ENCODE data around the gene BMS1.
"Not testable (repeated sequence)": the region's sequence is repeated elsewhere in the genome, so short reads cannot be mapped to it uniquely, and the experiment has no call there.

The BMS1 gene, protein sequence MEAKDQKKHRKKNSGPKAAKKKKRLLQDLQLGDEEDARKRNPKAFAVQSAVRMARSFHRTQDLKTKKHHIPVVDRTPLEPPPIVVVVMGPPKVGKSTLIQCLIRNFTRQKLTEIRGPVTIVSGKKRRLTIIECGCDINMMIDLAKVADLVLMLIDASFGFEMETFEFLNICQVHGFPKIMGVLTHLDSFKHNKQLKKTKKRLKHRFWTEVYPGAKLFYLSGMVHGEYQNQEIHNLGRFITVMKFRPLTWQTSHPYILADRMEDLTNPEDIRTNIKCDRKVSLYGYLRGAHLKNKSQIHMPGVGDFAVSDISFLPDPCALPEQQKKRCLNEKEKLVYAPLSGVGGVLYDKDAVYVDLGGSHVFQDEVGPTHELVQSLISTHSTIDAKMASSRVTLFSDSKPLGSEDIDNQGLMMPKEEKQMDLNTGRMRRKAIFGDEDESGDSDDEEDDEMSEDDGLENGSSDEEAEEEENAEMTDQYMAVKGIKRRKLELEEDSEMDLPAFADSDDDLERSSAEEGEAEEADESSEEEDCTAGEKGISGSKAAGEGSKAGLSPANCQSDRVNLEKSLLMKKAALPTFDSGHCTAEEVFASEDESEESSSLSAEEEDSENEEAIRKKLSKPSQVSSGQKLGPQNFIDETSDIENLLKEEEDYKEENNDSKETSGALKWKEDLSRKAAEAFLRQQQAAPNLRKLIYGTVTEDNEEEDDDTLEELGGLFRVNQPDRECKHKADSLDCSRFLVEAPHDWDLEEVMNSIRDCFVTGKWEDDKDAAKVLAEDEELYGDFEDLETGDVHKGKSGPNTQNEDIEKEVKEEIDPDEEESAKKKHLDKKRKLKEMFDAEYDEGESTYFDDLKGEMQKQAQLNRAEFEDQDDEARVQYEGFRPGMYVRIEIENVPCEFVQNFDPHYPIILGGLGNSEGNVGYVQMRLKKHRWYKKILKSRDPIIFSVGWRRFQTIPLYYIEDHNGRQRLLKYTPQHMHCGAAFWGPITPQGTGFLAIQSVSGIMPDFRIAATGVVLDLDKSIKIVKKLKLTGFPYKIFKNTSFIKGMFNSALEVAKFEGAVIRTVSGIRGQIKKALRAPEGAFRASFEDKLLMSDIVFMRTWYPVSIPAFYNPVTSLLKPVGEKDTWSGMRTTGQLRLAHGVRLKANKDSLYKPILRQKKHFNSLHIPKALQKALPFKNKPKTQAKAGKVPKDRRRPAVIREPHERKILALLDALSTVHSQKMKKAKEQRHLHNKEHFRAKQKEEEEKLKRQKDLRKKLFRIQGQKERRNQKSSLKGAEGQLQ

DNA sequence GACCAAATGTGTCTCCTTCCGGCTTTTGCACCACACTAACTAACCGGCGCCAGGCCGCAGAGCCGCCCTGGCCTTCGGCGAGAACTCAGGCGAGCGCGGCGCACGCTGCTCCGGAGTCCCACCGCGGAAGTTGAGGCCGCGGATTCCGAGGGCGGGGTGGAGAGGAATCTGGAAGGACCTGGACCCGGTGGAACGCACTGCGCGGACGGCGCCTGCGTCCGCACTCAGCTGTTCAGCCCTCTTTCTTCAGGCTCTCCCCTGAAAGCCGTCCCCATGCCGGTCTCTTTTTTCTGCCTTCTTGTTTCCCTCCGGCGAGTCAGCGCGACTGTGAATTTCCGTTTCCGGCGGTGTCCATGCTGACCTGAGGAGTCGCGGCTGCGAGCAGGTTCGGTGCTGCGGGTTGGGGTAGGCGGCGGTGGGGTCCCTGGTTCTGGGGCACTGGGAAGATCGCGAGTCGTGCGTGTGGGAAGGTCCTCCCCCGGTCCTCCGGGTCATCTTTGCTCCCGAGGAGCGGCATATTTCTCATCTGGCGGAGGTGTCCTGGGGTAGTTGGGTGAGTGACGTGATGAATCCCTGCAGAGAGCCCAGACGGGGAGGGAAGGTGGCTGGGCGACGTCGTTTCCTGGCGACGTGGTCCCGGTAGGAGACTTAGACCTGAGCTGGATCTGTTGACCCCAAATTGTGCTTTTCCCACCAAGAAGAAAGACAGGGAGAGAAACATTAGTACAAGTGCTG, at the start of gene BMS1:
Gene BMS1, plus strand, starts transcription at position 350 of the 735 bp plus-strand sequence. CDS start 1,600 bp downstream, outside the sequence.
- DNase-seq (ENCODE audit: low read depth, low spot score): peak; percentile 76

DNA sequence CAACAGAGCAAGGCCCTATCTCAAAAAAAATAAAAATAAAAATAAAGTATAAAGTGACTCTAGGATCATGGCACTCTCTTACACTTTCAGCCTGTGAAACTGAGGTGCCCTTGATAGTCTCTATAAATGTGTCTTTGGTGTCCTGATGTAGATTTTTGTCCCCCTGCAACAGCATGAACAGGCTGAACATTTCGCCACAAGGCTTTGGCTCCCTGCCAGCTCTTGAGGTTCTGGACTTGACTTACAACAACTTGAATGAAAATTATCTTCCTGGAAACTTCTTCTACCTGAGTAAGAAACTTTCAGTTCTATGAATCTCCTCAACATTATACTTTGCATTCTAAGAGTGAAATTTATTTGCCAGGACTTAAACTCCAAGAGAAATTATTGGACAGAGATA, 48.1 kb upstream of the BMS1 start:
- no peak for DNase-seq (ENCODE audit: low read depth, low spot score)

DNA sequence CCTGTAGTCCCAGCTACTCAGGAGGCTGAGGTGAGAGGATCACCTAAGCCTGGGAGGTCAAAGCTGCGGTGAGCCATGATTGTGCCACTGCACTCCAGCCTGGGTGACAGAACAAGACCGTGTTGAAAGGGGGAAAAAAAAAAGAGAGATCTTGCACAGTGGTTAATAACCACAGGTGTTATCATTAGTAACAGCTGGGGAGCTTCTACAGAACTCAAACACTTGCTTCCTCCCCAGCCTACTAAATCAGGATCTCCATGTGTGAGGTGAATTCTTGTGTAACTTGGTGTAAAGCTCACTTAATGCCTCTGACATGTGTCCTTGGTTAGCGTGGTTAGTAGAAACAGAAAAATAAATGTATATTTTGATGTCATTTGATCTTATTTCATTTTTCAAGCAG, 43.9 kb upstream of the BMS1 start:
- DNase-seq (ENCODE audit: low read depth, low spot score): no peak

DNA sequence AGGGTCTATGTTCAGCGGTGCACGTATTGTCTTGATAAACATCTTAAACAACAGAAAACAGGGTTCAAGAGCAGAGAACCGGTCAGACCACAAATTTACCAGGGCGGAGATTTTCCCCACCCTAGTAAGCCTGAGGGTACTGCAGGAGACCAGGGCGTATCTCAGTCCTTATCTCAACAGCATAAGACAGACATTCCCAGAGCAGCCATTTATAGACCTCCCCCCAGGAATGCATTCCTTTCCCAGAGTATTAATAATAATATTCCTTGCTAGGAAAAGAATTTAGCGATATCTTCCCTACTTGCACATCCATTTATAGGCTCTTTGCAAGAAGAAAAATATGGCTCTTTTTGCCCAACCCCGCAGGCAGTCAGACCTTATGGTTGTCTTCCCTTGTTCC, 41.1 kb upstream of the BMS1 start:
- DNase-seq (ENCODE audit: low read depth, low spot score): not testable (repeated sequence)

DNA sequence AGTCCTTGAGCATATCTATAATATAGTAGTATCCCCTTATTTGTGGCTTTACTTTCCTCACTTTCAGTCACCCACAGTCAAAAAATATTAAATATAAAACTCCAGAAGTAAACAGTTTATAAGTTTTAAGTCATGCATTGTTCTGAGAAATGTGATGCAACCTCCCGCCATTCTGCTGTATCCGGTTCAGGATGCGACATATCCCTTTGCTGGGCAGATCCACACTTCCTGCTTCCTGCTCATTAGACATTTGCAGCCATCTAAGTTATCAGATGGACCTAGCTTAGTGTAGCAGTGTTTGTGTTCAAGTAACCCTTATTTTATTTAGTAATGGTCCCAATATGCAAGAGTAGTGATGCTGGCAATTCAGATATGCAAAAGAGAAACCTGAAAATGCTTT, 38.9 kb upstream of the BMS1 start:
- no peak for DNase-seq (ENCODE audit: low read depth, low spot score)

DNA sequence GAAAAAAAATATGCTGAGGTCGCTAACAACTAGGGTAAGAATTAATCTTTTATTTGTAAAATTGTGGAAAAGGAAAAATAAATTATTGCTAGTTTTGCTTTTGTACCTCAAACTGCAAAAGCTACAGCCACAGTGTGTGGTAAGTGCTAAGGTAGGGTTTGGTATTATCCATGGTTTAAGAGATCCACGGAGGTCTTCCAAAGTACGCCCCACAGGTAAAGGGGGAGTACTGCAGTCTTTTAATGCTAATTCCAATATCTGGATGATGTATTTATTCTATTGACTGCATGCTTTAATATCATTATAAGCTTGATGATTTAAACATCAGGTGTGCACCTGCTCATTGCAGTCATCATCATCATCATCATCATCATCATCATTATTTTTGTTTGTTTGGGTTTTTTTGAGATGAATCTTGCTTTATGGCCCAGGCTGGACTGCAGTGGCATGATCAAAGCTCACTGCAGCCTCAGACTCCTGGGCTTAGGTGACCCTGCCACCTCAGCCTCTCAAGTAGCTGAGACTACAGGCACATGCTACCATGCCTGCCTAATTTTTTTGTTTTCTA, 38.4 kb upstream of the BMS1 start:
- no peak for DNase-seq (ENCODE audit: low read depth, low spot score)

DNA sequence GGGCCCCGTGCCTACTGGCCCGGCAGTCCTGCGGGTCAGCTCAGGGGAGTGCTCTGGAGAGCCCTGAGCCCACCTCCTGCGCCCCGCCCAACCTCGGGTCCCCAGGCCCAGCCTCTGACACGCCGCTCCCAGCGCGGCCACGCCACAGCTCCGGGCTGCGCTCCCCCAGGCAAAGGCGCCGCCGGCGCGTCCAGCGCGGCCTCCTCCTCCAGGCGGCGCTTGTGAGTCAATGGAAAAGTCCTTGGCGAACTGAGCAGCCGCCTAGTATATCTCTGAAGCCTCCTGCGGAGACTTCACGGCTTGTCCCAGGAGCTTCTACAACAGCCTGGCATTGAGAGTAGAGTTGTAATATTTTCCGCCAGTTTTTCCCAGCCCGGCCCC, 29.5 kb upstream of the BMS1 start:
- DNase-seq (ENCODE audit: low read depth, low spot score): peak; percentile 31

DNA sequence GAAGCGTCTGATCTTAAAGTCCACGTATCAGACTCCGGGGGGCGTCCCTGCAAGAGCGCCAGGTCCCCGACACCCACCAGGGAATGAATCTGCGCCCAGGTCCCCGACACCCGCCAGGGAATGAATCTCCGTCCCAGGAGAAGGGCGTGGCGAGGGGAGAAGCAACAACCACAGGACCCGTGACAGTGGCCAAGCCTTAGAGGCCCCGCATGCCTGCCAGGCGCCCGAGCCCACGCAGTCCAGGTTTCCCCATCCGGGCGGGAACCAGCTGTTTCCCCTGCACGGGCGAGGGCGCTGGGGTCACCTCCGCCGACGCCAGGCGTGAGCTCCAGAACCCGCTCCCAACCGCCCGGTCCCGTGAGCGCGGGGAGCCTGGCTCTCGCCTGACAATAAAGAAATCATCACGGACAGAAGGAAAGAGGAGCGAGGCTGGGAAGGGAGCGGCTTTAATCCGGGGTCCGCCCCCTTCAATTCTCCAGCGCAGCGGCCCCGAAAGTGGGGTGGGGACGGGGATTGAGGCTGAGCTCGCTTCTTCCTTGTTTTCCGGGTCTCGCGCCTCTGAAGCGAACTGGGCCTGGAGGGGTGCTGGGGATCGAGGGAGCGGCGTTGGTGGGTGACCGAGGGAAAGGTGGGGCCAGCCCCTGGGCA, 29.0 kb upstream of the BMS1 start:
- no peak for DNase-seq (ENCODE audit: low read depth, low spot score)

DNA sequence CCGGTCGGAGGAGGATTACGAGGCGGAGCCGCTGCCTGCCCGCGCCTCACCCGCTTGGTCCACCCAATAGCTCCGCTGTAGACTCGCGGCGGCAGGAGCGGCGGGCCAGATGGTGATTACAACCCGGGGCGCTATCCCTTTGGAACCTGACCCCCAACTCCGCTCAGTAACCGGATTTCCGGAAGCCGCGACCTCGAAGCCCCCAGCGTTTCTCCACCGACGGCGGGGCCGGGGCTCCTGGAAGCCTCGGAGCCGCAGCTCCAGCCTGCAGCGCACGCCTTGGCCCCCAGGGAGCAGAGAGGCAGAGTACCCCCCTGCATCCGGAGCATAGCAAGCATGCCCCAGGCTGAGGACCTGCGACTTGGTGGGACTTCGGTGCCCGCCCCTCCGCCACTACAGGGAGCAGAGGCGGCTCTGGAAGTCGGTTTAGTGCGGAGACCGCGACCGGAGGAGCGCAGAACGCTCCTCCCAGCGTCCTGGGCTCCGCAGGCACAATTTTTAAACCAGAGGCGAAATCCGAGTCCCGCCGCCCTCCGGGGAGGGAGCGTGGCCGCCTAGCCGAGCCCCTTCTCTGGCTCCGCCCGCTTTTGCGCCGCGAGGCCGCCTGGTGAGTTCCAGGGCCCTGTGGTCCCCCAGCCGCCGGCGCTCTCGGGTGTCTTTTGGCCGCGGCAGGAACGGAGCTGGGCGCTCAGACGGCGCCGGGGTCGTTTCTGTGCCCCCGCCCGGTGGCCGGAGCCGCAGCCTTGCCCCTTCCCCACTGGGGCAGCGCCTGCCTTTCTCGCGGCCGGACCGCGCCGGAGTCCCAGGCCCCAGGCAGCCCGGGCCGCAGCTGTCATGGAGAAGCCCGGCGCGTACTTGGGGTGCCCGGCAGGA, 28.2 kb upstream of the BMS1 start:
- DNase-seq (ENCODE audit: low read depth, low spot score): no peak

DNA sequence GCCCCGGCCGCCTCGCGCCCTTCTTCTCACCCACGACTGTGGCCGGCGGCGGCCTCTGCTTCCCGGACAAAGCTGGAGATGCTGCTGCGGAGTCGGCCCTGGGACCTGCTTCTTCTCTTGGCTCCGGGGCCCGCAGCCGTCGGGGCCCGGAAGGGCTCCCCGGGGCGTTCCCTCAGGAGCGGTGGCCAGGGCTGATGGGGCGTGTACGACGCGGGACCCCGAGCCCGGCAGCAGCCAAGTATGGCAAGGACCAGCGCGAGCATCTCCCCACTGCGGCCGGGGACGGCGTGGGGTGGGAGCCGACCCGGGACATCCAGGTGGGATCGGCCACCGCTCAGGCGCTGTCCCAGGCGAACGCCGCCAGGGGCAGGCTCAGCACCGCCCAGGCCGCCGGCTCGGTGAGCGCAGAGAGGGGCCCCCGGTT, 27.6 kb upstream of the BMS1 start:
- no peak for DNase-seq (ENCODE audit: low read depth, low spot score)

DNA sequence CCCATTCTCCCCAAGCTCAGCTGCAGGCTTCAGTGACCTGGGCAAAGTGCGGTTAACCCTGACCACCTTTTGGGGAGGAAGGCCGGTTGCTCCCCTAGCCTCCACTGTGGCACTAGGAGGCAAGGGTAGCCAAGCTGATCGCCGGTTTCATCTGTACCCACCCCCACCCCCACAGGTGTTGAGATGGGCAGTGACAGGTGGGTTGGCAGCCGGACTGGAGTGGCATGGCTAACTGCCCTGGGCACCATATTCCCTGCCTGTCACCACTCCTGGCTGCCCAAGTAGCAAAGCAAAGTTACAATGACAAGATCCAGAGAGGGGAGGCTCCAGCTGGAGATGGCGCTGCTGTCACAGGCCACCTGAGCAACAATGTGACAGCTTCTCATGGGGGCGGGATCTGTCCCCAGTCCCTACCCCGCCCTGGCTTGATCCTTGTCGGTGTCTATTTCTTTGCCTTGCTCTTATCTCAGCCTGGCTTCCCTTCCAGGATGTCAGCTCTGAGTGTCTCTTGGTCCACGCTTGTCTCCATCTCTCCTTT, 27.0 kb upstream of the BMS1 start:
- DNase-seq (ENCODE audit: low read depth, low spot score): no peak

DNA sequence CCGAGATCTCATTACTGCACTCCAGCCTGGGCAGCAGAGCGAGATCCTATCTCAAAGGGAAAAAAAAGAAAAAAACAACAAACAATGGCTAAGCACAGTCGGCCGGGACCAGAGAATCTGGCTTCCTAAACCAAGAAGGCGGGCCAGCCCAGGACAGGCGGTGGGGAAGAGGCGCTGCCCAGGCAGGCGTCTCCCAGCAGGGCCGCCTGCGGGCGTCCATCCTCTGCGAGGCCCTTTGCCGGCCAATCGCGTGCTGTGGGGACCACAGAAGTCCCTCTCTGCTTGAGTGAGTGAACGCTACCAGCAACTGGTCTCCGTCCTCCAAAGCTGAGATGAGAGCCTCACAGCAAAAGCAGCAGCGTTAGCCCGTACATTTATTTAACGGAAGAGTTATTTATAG, 14.7 kb upstream of the BMS1 start:
- DNase-seq (ENCODE audit: low read depth, low spot score): no peak

DNA sequence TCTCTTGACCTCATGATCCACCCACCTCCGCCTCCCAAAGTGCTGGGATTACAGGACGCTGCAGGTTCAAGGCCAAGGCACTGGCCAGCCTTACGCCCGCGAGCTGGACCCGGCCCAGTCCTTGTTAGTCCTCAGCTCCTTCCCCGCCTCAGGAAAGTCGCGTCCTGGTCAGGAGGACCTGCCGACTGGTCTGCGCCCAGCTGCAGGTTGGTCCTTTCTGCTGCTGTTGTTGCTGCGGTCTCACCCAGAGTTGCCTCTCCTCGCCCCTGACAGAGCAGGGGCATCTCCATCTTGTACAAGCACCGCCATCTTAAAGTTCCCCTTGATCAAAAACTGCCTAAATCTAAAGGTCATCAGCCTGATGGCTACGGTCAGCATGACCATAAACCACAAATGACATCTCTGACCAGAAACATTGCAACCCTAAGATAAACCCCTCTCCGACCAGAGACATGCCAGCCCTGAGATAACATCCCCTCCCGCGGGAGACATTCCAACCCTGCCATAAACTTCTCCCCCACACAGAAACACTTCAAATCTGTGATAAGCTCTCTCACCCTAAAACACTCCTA, 13.9 kb upstream of the BMS1 start:
- no peak for DNase-seq (ENCODE audit: low read depth, low spot score)

DNA sequence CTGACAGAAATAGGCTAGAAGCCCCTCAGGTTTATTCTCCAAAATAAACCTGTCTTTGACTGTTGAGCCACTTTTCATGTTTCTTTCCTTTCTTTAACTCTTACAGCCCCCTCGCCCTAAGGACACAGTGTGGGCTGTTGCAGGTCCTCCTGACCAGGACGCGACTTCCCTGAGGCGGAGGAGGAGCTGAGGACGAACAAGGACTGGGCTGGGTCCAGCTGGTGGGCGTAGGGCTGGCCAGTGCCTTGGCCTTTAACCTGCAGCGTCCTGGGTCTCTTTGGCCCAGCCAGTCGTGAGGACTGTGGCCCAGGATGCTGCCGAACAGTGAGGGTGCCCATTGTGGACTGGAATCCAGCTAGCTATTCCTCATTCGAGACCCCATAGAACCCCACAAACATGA, 13.4 kb upstream of the BMS1 start:
- DNase-seq (ENCODE audit: low read depth, low spot score): no peak

DNA sequence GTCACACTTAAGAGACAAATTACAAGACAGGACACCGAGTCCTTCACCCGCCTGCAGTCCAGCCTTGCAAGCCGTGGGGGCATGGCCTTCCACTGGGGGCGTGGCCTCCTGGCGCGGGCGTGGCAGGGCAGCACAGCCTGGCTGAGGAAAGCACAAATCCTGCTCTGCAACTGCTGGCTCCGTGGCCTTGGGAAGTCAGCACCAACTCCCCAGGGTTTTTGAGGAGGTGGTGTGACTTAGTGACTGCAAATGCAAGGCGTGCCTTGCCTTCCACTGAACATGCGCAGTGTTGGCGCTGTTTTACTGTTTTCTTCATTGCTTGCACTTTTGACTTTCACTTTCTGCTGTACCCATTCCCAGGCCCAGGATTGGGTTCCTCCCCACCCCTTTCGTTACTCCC, 12.9 kb upstream of the BMS1 start:
- no peak for DNase-seq (ENCODE audit: low read depth, low spot score)

DNA sequence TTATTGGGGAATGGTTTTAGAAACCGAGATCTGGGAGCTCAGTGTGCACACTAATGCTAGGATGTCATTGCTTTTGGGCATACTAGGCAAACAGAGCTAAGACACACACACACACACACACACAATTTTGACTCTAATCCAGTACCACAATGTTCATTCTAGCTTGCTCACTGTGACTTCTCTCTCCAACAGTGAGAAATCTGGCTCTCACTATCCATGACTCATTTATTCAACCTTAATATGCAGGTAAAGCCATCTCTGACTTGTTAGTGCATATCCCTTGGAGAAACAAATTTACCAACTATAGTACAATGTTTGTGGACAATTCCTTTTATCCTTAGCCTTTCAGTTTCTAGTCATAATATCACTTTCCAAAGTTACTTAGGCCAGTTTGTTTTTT, 5.9 kb upstream of the BMS1 start:
- DNase-seq (ENCODE audit: low read depth, low spot score): no peak

DNA sequence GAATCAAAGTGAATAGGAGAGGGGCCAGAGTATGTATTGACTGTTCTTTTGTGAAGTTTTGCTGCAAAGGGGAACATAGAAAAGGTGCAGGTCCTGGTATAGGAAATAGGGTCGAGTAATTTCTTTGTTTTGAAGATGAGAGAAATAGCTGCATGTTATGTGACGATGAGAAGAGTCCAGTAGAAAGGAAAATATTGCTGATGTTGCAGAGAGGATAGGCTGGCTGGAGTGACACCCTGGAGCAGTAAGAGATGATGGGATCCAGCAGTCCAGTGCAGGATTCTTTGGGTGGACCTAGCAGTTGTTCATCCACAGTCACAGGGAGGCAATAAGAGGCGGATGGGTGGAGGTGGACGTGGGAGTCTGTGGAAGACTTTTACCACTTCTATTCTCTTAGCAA, 2.1 kb upstream of the BMS1 start:
- no peak for DNase-seq (ENCODE audit: low read depth, low spot score)

DNA sequence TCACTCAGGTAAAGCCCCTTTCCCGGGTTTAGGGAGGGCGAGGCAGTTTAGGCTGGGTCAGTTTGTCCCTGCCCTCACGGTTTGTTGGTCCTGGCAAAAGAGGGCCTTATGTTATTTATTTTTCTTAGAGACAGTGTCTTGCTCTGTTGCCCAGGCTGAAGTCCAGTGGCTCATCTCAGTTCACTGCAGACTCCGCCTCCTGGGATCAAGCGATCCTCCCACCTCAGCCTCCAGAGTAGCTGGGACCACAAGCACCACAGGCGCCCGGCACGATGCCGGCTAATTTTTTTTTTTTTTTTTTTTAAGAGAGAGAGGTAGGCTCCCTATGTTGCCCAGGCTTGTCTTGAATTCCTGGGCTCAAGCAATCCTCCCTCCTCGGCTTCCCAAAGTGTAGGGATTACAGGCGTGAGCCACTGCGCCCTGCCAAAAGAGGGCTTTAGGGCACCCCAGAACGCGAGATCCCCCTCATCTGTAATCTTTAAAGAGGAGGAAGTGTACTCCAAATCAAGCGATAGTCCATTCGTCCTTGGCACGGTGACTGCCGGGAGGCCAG, 626 bp upstream of the BMS1 start:
- no peak for DNase-seq (ENCODE audit: low read depth, low spot score)

DNA sequence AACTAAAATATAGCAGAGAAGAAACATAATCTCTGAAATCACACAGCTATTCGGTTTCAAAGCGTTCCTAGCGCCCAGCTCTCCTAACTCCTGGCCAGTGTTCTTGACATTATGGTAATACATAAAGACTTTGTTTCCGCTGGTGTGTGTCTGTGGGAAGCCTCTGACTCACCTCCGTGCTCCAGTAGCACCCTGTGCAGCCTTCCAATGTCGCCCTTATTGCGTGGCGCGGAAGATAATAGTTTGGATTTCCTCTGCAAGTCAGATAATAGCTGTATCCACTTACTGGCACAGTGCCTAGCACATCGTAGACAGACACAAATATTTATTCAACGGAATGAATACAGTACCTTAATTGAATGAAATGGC, 570 bp downstream of the BMS1 start:
- no peak for DNase-seq (ENCODE audit: low read depth, low spot score)

Measured in activated CD4-positive, CD25-positive, alpha-beta regulatory T cell treated with anti-CD3 and anti-CD28 coated beads, Interleukin-2, amount 50 U/mL, for 16 hours (primary cell).